CD4-positive, alpha-beta T cell treated with Interleukin-12 subunit alpha and Interleukin-12 subunit beta, for 1 hour (primary cell): Measurements from ENCODE around the gene BTRC.

ENCODE experiments used
- DNase-seq: peaks from one replicate; pipeline ENCODE4 v3.0.0-alpha.2; 2020

The BTRC gene

DNA sequence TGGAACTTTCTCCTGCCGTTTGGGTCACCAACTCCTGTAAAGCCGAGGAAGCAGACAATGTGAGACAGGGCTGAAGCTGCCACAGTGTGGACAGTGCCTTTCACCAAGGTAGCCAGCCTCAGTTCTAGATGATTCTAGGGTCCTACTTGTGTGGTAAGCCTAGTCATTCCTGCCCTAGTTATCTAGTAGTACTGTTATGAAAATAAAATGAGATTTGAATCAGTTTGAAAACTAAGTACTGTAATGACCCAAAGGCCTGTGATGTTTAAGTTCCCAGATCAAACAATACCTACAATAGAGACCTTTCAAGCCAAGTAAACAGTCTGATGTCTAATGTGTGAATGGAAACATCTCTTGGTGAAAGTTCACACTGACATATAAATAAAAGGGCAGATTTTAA lies 197.0 kb downstream of the BTRC start:
- DNase-seq, result no peak

DNA sequence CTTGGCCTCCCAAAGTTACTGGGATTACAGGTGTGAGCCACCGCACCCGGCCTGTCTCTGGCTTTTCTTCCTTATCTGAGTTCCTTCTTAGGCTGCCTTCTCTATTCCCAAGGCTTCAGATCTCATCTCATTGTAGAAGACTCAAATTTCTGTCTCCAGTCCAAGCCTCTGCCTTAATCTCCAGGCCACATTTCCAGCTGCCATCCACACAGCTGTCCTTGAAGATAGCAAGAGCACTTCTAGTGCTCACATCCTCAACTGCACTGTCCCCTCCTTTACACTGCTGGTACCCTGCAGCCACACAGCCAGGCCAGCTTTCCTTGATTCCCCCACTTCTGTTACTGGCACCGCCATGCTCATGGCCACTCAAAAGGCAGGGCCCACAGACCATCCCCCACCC lies 198.5 kb downstream of the BTRC start:
- DNase-seq, result no peak

DNA sequence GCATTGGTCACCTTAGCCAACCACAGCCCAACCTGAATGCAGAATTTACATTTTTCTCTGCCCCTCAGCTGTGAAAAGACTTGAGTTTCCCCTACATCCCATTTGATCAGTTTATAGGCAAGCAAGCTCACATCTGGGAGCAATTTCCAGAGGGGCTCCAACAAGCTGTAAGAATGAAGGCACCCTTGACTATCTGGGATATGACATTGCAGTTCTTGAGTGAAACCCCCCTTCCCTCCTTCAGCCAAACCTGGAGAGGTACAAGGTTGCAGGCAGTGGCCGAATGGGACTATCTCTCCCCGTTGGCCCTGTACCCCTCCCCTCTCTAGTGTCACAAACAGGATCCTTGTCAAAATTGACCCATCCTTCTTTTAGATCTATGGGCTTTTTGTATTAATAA lies 203.6 kb downstream of the BTRC start:
- DNase-seq, result no peak

DNA sequence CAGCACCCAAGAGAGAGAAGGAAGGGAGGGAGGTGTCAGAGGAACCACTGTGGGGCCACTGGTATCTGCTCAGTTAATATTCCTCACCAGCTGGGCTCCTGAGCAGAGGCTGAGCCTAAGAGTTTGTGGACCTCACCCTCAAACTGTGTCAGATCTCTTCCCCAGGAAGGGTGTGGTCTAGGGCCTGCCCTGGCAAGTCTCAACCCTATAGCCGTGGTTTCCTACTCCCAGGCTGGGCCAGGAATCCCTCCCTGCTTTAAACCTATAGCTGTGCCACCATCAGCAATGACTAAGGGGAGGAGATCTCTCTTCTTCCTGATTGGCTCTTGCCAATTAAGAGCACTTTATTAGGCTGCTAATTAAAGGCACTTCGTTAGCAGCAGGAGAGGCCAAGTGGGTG lies 204.2 kb downstream of the BTRC start:
- peak; percentile 12 for DNase-seq

DNA sequence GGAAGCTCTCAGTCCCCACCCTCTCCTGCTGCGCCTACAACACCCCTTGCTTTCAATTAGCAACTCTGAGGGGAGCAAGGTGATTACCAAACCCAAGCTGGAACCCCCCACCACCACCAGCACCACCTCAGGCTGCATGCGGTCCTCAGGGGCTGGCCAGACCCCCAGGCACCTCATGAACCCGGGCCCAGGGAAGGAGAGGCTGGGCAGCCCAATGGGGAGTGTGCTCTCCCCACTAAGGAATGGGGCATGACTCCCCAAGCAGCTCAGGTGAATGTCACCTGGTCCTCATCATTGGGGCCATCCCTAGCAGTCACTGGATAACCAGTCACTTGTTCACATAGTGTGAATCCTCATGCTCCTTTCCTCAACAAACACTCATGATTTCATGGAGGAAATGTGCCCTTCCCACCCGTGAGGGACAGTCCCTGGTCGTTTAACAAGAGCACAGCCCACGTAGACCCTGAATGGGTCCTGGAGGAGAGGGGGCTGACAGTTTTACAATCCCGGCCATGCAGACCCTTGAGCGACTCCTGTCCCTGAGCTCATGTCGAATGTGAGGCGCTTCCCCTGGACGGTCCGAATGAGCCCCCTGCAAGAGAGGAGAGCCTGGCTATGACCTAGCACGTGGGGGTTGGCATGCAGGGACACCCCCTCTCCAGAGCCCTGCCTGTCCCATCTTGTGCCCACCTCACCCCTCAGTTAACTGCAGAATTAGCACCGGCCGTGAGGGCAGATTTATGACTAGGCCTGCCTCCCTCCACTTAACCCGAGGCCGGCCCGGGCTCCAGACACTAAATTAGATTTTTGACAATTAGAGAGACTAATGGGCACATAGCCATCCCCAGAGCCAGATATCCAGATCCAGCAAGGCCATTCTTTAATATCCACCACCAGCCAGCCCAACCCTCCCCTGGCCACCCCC lies 205.0 kb downstream of the BTRC start:
- DNase-seq, result no peak

DNA sequence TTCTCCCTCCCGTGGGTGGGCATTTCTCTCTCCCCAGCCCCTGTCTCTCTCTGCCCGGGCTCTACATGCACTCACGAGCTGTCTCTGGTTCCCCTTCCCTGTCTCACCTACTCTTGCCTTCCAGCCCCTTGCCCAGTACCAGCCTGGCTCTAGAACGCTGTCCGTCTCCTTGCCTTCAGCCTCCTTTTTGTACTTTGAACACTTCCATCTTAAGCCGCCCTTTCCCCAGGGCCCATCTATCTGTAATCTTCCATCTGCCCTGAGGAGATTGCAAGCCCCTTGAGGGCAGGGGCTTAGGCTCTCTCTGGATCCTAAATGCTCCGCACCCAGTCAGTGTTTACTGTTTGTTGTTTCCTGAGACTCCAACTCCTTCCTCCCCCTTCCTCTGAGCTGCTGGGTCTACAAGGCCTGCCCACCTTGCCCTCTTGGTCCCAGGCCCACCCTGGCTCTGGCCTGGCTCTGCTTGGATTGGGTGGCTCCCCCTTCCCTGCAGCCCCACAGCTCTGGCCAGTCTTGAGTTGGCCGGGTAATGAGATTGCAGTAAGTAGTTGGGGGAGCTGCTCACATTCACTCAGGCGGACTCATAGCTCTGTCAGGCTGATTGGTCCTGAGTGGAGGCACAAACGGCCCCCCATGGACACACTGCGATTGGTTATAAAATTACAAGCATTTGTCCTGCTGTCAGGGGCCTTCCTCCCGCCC lies 205.8 kb downstream of the BTRC start:
- DNase-seq, result no peak

DNA sequence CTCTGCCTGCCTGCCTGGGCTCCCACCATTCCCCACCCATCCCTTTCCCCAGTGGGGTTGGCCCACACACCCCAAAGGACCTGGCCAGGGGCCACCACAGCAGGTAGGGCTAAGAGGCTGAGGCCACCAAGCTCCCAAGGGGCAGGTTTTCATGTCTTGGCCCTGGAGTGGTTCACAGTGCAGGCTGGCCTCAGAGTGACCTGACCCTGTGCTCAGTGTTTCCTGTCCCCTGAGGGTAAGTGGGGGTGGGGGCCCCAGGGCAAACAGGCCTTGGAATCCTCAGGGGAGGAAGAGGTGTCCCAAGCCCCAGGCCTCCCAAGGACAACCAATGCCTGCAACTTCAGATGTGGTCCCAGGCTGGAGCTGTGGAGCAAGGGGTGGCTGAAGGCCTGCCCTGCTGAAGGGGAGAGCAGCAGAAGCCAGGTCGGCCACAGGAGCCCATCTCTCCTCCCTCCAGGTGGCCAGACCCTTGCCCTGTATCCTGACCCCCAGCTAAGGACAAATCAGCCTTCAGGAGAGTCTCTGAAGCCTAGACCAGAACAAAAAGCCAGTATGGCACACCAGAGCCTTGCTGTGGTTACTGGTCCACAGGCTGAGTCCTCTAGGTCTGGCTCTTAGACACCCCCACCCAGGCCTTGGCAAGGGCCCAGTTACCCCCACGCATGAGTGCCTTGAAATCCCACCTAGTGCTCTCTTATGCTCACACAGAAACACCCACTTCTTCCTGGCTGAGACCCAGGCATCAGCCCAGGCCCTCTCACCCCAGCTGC lies 206.5 kb downstream of the BTRC start:
- no peak for DNase-seq

DNA sequence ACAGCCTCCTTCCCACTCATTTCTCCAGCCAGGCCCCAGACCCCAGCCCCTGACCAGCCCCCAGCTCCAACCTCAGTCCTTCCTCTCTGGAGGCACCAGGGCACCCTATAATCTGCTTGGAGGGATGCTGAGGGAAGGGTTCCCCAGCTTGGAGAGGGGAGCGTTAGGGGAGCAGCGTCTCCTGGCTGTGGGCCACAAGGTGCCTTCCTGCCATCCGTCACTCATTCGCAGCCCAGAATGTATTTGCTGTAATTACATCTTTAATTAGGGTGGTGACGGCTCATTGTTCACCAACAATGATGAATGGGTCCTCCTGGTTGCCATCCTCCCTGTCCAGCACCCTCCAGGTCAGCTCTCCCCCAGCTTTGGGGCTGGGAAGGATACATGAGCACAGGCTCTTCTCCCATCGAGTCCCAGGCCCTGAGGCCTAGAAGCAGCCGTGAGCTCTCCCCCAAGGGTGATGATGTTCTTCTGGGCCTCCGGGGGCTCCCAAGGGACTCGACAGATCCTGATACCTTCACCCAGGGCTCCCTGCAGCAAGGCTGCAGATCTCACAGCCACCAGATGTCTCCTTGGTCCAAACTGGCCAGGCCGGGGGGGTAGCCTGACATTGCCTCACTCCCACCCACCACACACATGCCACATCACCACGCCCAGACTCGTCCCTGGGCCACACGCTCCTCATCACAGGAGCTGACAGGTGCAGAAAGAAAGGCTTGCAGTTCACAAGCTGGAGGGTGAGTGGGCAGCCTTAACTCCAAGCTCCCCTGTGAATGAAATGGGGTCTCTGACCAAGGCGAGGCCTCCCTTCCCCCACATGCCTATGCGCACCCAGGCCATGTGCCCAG lies 207.3 kb downstream of the BTRC start:
- no peak for DNase-seq

DNA sequence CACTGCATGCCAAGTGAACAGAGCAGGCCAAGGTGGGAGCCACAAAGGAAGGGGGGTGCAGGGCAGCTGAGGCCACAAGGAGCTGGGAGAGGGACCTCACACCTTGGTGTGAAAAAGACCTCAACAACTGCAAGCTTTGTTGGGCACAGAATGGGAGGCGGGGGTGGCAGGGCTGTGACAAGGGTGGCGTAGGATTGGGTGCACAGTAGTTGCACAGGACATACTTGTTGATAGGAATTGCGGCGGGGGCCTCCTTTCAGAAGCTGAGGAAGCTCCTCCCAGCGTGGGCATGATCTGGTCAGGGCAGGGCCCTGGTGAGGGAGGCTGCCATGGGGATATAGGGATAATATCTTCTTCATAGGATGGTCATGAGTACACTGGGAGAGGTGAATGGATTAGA lies 208.3 kb downstream of the BTRC start:
- DNase-seq, result no peak

DNA sequence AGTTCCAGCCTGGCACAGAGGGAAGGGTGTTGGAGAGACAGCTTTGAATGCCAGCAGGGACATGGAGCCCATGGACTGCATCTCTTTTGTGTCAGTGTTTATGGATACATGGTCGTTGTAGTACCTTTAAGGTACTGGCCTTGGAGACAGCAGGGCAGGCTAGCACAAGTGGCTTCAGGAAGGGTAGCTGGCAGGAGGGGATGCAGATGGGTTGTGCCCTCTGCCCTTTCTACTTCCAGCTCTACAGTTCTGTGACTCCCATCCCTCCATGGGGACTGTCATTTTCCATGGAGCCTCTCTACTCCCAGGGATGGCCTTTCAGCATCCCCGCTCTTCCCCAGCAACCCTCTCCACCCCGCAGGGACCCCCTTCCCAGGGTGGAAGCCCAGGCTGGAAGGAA lies 209.0 kb downstream of the BTRC start:
- no peak for DNase-seq

DNA sequence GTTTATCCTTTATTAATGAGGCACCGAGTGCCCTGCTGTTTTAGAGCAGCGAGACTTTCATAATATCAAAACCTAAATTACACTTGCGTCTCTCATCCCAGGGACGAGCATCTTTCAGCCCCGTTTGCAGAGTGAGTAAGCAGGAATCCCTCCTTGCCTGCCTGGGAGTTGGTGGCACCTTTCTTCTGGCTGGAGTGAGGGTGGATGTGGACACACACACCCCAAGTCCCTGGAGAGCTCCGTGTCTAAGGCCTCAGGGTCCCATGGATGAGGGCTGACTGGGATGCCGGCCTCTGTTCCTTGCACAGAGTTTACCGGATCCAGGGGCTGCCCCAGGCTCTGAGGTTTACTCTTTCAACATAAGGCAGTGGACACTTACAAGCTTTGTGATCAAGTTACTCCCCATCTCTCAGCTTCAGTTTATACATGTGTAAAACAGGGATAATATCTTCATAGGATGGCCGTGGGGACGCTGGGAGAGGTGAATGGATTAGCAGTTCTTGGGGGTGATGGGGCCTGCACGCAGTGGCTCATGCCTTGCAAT lies 209.6 kb downstream of the BTRC start:
- DNase-seq, result no peak

DNA sequence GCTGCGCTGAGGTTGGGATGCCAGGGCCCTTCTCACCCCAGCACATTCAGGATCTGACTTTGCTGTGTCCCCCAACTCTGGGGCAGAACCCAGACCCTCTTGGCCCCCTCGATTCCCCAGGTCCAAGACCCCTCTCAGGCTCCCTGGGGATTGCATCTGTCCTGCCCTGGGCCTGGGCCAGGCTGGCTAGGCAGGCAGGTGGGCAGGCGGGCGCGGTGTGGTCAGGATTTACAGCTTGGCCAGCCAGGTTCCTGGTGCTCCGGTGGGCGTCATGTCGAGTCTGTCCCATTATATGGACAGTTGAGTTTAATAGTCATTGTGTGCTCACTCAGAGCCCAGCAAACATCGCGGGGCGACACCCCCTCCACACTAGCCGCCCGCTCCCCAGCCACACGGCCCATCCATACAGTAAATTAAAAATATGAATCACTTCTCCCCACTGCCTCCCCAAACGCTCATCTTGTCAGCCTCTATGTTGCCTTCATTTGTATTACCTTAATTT lies 210.6 kb downstream of the BTRC start:
- DNase-seq, result no peak

DNA sequence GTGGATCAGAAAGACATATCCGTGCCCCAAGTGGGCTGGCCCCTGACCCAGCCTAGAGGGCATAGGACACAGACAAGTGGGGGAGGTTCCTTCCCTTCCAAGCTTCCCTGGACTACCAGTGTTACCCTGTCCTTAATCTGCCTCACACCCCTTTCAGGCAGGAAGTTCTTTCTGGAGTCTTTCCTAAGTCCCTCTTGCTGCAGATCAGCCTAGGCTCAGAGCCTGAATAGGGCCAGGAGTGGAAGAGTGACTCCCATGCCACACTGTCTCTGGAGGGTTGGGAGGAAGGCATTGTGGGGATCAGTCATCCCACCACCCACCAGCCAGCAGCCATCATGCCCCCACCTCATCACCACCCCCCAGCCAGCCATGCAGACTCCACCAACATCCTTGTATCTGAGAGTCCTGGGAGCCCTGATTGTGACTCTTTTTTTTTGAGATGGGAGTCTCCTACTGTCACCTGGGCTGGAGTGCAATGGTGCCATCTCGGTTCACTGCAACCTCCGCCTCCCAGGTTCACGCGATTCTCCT lies 211.5 kb downstream of the BTRC start:
- DNase-seq, result no peak

DNA sequence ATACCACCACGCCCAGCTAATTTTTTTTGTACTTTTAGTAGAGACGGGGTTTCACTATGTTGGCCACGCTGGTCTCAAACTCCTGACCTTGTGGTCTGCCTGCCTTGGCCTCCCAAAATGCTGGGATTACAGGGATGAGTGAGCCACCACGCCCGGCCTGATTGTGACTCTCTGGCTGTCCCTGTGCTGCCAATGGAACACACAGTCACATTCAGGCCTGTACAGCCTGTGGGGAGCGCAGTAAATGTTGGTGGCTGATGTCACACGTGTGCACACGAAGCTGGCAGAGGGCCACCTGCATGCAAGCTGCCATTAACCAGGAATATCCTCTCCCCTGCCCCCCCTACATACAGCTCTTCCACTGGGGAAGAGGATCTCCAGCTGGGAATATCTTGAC lies 212.0 kb downstream of the BTRC start:
- DNase-seq, result no peak

DNA sequence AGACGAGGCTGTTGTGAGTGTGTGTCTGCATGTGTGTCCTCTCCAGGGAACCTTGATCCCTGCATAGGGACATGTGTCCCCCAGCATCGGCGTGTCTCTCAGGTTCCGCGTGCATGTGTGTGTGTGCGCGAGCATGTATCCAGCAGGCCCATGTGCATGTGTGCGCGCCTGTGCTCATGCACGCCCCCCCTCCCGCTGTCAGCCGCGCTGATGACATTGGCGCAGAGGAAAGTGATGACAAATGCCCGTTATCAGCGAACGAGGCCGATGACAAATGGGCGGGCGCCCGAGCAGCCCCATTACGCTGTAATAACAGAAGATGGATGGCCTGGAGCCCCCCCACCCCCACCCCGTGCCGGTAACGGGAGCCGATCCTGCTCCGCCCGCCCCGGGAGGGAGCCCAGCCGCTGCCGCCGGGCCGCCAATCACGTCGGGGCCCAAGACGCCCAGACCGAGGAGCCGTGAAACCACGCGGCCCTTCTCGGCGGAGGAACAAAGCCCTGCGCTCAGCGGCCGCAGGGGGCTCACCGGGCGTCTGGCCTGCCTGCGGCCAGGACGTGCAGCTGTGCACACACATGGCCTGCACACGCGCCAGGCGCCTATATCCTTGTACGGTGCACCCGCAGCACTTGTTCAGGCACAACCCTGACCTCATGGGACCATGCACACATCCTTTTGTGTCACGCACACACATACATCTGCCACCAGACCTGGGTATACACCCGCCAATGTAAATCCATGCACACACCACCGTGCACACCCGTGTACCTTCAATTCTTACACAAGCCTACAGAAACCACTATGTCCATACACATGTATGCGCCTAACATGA lies 212.6 kb downstream of the BTRC start:
- DNase-seq, result no peak

DNA sequence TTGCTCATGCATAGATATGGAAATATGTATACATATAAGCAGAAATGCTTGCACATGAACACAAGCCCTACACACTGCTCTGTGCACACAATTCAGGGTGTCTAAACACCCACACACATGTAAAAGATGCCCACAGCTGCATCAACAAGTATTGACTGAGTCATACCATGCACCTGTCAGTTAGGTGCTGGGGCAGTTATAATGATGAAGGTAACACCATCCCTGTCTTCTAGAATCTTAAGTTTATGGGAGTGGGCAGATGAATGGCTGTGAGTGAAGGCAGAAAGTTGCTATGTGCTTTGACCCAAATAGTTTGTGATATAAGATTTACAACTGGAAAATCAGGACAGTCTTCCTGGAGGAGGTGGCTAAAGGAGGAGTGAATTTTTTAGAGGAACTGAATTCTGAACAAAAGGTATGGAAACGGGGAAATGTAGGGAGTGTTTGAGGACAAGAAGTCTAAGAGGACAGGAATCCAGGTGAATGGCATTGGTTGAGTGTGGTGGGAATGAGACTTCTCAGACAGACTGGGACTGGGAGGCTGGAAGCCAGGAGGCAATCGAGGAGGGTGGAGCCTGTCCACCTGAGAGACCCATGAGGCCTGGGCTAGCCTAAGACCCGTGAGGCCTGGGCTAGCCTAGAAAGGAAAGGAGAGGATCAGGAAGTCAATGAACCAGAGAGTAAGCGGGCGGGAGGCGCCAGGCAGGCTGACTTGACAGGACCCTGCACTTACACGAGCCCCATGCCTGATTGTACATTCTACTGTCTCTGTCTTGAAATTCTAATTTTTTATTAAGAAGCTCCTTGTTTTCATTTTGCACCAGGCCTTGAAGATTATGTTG lies 213.4 kb downstream of the BTRC start:
- no peak for DNase-seq

DNA sequence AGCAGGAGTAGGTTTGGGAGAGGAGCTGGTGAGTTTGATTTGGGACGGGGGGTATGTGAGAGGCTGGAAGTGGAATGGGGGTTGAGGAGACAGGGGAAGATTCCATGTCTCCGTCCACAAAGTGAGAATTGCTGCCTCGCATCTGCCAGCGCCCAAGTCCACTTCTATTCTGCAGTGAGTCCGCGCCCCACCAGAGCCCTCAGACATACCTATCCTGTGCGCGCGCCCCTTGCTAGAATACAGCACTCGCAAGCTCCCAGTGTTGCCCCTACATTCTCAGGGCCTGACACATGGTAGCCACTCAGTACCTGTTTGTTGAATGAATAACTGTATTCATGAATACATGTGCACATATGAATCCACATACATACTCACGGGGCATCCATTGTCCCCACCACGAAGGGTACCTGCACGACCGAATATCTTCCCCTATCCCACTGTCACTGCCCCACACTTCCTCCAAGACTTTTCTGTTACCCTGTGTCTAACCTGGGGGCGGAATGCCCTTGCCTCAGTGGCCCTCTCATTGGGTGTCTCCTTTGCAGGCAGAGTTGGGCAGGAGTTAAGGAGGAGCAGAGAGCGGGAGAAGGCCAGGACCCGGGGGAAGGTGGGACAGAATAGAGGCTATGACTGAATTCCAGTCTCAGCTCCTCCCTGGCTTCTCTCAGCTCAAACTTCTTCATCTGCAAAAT lies 214.2 kb downstream of the BTRC start:
- no peak for DNase-seq

DNA sequence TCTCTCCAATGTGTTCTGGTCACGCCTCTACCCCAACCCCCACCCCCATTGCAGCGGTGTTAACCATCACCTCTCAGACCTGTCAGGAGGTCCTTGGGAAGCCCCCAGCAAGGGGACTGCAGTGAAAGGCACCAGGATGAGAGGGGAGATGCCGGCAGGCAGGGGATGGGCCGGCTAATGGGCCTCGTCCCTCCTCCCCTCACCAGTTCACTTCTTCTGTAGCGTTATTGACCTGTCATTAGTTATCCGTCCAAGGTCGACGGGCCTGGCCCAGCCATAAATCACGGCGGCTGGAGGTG lies 215.3 kb downstream of the BTRC start:
- no peak for DNase-seq

DNA sequence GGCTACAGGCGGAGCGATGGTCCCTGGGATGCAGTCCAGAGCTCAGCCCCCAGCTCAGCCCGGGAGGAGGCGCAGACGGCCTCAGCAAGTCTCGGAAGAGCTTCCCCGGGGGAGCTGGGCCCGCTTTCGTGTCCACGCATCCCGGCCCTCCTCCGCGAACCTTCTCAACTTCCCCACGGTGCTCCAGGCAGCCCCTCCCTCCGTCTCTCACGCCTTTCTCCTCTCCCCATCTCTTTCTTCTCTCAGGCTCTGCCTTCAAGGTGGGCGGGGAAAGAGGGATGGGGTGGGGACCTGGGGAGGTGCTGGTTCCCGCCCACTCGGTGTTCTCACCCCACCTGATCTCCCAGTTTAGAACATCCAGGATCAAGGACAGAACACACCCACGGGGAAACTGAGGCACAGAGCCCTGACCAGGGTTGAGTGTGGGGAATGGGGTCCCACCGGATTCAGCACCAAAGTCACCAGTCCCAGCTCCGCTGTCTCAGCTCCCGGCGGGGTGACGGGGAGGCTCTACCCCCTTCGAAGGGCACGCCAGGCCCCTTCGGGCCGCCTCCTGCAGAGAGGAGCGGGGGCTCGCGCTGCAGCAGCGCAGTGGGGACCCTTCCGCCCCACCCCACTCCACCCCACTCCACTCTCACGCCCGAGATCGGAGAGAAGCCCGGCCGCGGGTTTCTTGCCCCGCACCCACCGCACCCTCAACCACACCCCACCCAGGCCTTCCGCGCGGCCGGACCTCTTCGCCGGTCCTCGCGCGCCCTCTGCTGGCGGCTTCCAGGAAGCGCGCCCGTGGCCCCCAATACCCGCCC lies 215.9 kb downstream of the BTRC start:
- peak; percentile 79 for DNase-seq
